HFFc6 (cell line): ENCODE data around the gene RAPSN. TPM values are rescaled to one million over a fixed set of nuclear protein-coding genes. Genes with fewer than 3 reads are reported as not detected.

Experiments used
- DNase-seq: peaks from one replicate; pipeline ENCODE4 v3.0.0-alpha.2; 2018
- H3K27ac Mint-ChIP-seq: 2 replicates; pipeline ENCODE4 v1.8.0; 2020; ENCODE audit warnings: mild to moderate bottlenecking, mixed read lengths
- H3K27me3 Mint-ChIP-seq: 2 replicates; pipeline ENCODE4 v1.8.0; 2021; ENCODE audit warnings: mild to moderate bottlenecking, moderate library complexity, mixed read lengths; ENCODE audit not compliant: insufficient read depth
- H3K36me3 Mint-ChIP-seq: 2 replicates; pipeline ENCODE4 v1.8.0; 2021; ENCODE audit warnings: low read depth, mixed read lengths
- H3K4me1 Mint-ChIP-seq: 2 replicates; pipeline ENCODE4 v1.8.0; 2020; ENCODE audit warnings: low read depth, mixed read lengths
- H3K4me3 Mint-ChIP-seq: 2 replicates; pipeline ENCODE4 v1.8.0; 2020; ENCODE audit warnings: mild to moderate bottlenecking, moderate library complexity, mixed read lengths
- H3K9me3 Mint-ChIP-seq: 2 replicates; pipeline ENCODE4 v1.8.0; 2020; ENCODE audit warnings: mild to moderate bottlenecking, mixed read lengths
- total RNA-seq, 6 experiments: library from RNA; stranded (reverse); fragmentation: NEBNext Ultra II Directional; extraction: Animal tissue kit (Norgen Biotek cat#: 25700); gene quantifications; 2 replicates in 1 of 6; 3 replicates in 5 of 6; pipeline ENCODE4 v1.2.3, GENCODE V29; 2021
- TF ChIP-seq, protein P1 (sequence below): fragments of 200-600 bp; sonication (generic); IDR thresholded peaks from 2 replicates; pipeline ENCODE4 v1.5.0; 2021; ENCODE audit warnings: antibody characterized with exemption, mild to moderate bottlenecking

RAPSN gene
- total RNA-seq, 6 experiments from 2014 or later: 0.22 TPM; not detected in 5

DNA sequence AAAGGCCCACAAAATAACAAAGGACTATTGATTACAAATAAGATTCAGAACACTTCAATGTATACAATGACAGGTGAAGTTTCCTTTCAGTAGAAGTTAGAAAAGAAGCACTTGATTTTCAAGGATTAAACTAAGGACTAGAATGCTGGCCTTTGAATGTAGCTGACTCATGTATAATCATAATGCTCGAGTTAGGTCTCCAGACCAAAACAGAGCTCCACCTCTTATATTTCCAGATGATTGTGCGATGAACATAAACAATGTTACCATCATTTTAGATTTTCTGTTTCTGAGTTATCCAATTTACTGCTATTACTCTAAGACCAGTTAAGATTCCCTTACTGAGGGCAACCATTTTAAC is 40.4 kb upstream of the RAPSN start:
- no peak for DNase-seq
- TF ChIP-seq, protein P1, sequence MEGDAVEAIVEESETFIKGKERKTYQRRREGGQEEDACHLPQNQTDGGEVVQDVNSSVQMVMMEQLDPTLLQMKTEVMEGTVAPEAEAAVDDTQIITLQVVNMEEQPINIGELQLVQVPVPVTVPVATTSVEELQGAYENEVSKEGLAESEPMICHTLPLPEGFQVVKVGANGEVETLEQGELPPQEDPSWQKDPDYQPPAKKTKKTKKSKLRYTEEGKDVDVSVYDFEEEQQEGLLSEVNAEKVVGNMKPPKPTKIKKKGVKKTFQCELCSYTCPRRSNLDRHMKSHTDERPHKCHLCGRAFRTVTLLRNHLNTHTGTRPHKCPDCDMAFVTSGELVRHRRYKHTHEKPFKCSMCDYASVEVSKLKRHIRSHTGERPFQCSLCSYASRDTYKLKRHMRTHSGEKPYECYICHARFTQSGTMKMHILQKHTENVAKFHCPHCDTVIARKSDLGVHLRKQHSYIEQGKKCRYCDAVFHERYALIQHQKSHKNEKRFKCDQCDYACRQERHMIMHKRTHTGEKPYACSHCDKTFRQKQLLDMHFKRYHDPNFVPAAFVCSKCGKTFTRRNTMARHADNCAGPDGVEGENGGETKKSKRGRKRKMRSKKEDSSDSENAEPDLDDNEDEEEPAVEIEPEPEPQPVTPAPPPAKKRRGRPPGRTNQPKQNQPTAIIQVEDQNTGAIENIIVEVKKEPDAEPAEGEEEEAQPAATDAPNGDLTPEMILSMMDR: no peak
- Mint-ChIP-seq H3K27me3 (no peaks in the 10 kb centered on the region; the same call in none of the 2 replicates), H3K4me1 (peaks cover 16% of the 10 kb centered on the region), H3K27ac (peak overlapping the region; percentile 25), H3K36me3 (peaks cover 41% of the 10 kb centered on the region), H3K4me3 (no peak overlapping the region), H3K9me3 (no peaks in the 10 kb centered on the region)

DNA sequence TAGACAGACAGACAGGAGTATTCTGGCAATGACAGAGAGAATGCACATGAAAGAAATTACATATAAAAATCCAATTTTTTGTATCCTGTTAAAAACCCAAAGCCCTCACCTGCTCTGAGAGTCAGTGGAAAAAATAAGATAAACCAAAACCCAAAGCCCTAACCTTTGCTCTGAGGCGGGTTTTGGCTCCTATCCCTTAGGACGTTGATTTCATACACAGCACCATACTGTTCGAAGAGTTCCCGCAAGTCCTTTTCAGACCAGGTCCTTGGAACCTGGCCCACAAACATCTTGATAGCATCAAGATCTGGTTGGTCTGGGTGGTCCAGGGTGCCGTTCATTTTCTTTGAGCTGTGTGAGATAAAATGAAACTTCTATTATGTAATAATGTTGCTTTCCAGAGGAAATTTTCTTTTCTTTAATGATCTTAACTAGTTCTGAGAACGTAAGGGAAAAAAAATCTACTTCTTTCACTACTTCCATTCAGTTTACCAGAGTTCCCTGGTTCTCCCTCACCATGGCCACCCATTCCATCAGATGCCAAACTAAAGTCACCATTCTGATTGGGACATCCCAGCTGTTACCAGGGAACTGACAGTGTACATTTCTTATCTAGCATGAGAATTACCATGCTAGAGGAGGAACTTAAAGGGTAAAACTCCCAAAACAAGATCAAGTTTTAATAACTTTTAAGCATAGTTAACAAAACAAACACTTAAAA is 39.9 kb upstream of the RAPSN start:
- Mint-ChIP-seq H3K4me1 (peaks cover 16% of the 10 kb centered on the region), H3K27me3 (no peaks in the 10 kb centered on the region), H3K36me3 (peaks cover 42% of the 10 kb centered on the region), H3K27ac (peak overlapping the region; percentile 25), H3K4me3 (no peak overlapping the region), H3K9me3 (no peaks in the 10 kb centered on the region)
- no peak for DNase-seq
- TF ChIP-seq, protein P1: no peak

DNA sequence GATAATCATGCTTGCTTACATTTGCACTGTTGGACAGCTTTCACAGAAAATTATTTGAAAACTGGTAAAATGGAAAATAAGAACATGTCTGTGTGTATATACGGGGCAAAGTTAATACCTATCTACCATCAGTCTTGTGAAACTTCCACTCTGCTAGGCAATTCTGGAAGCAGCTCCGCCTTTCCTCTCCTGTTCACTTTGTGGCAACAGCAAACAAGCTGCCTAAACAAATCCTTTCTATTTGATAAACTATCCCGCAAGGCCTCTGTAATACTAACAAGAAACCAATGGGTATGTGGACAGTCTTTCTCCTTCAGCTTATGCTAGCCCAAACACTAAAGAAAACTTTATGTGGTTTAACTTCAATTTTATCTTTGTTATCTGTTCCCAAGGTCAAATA is 39.2 kb upstream of the RAPSN start:
- H3K4me3 Mint-ChIP-seq: no peak overlapping the region
- TF ChIP-seq, protein P1: no peak
- no peak for DNase-seq
- H3K4me1 Mint-ChIP-seq: peaks cover 16% of the 10 kb centered on the region
- no peaks in the 10 kb centered on the region for H3K9me3 Mint-ChIP-seq
- H3K27me3 Mint-ChIP-seq: no peaks in the 10 kb centered on the region
- H3K36me3 Mint-ChIP-seq: peaks cover 44% of the 10 kb centered on the region
- H3K27ac Mint-ChIP-seq: no peak overlapping the region; the same call in 1 of the 2 replicates

DNA sequence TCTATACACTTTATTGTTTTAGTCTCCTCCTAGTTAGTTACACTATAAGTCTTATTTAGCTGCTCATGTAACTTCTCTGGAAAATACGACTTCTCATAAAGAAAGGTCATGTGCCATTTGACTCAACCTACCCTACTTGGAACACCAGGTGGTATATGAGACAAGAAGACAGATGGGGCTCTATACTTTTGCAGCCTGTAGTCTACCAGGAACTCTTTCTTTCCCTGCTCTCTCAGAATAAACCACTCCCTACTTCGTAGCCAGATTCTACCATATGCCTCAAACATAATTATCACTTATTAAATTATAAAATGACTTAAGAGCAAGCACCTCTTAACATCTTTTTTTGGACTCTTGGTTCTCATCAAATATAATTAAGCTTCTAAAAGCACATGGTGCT is 38.5 kb upstream of the RAPSN start:
- no peak overlapping the region for H3K27ac Mint-ChIP-seq

DNA sequence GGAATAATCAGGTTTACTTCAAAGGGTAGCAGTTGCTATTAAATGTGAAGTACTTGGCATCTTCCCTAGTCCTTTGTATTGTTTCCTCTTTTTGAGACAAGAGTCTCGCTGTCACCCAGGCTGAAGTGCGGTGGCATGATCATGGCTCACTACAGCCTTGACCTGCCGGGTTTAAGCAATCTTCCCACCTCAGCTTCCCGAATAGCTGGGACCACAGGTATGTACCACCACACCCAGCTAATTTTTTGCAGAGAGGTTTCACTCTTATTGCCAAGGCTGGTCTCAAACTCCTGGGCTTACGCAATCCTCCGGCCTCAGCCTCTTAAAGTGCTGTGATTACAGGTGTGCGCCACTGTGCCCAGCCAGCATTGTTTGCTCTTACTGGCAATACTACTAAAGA is 36.2 kb upstream of the RAPSN start:
- H3K4me1 Mint-ChIP-seq: peaks cover 19% of the 10 kb centered on the region
- TF ChIP-seq, protein P1: no peak
- DNase-seq: no peak
- H3K9me3 Mint-ChIP-seq: no peaks in the 10 kb centered on the region
- H3K36me3 Mint-ChIP-seq: peaks cover 48% of the 10 kb centered on the region
- no peak overlapping the region for H3K27ac Mint-ChIP-seq
- H3K27me3 Mint-ChIP-seq: peaks cover under 1% of the 10 kb centered on the region; the same call in 1 of the 2 replicates
- H3K4me3 Mint-ChIP-seq: no peak overlapping the region

More for the DNA sequence above, 38.5 kb upstream of the RAPSN start:
- Mint-ChIP-seq H3K36me3 (peaks cover 44% of the 10 kb centered on the region), H3K27me3 (no peaks in the 10 kb centered on the region), H3K4me1 (peaks cover 16% of the 10 kb centered on the region), H3K9me3 (no peaks in the 10 kb centered on the region), H3K4me3 (no peak overlapping the region)
- DNase-seq: no peak
- TF ChIP-seq, protein P1: no peak
